K562 (cell line): ENCODE data around the gene DIP2B. TPM values are rescaled to one million over a fixed set of nuclear protein-coding genes. Genes with fewer than 3 reads are reported as not detected.

ENCODE experiments used
- ATAC-seq: fragments of 200-7000 bp; cut with Tn5 transposase; 3 replicates; pipeline ENCODE4 v1.9.1; 2020; ENCODE audit warnings: moderate library complexity
- BruUV-seq: library from RNA; stranded (reverse); fragments of 400-500 nt; replicated peaks from 2 replicates; lab custom pipeline; 2021; lab: Mats Ljungman, UMichigan
- CTCF ChIA-PET: fragments of 300-600 bp; formaldehyde crosslinking; extraction: SDS; loops from one replicate; lab custom pipeline; 2021; ENCODE audit warnings: low intra/inter-chr PET ratio; lab: Yijun Ruan, JAX
- POLR2A ChIA-PET: fragments of 300-600, 350-650 bp; sonication (Branson Sonifier 250); formaldehyde crosslinking; extraction: SDS; loops from one replicate; lab custom pipeline; 2021; ENCODE audit warnings: antibody characterized with exemption, inconsistent platforms; lab: Yijun Ruan, JAX
- DNase-seq, 4 experiments: peaks; one replicate each; pipeline versions ENCODE4 v3.0.0 to v3.0.0-alpha.2; 2011 to 2018; ENCODE audit warnings: low spot score in 3 of 4, mixed read lengths in 3 of 4; ENCODE audit errors: extremely low read depth in 1 of 4
- FAIRE-seq: peaks from 2 replicates; lab custom pipeline; 2011; peaks lifted over from hg19 to GRCh38; lab: Jason Lieb, UNC
- H2AFZ ChIP-seq: 2 replicates; pipeline ENCODE4 v1.6.0; 2011; ENCODE audit warnings: low read depth, low read length, control low read depth, inconsistent platforms
- H3K27ac ChIP-seq: fragments of 200-600 bp; 3 replicates; pipeline ENCODE4 v1.8.0; 2011; ENCODE audit warnings: low read depth, mild to moderate bottlenecking, control low read depth, inconsistent platforms, low read length, moderate library complexity, mixed read lengths; ENCODE audit errors: extremely low read depth
- H3K27me3 ChIP-seq, 2 experiments: fragments of 300-600 bp in 1 of 2; 2 replicates in 1 of 2; 3 replicates in 1 of 2; pipeline versions ENCODE4 v1.6.0 to v1.8.0; 2011; ENCODE audit warnings: inconsistent platforms in 2 of 2, low read length in 2 of 2, mild to moderate bottlenecking in 1 of 2, mixed read lengths in 1 of 2, moderate library complexity in 1 of 2; ENCODE audit not compliant: control insufficient read depth in 2 of 2, insufficient read depth in 2 of 2
- H3K36me3 ChIP-seq: fragments of 300-600 bp; 3 replicates; pipeline ENCODE4 v1.8.0; 2011; ENCODE audit warnings: mild to moderate bottlenecking, low read length, inconsistent platforms; ENCODE audit not compliant: control insufficient read depth, insufficient read depth
- H3K4me1 ChIP-seq, 2 experiments: fragments of 200-600 bp in 1 of 2; replicated peaks in 1 of 2; 2 replicates in 1 of 2; 3 replicates in 1 of 2; pipeline versions ENCODE4 v1.5.1 to v1.8.0; 2011; ENCODE audit warnings: inconsistent platforms in 2 of 2, low read length in 2 of 2, mild to moderate bottlenecking in 1 of 2, mixed read lengths in 1 of 2, moderate library complexity in 1 of 2; ENCODE audit not compliant: control insufficient read depth in 2 of 2, insufficient read depth in 2 of 2
- H3K4me2 ChIP-seq: 2 replicates; pipeline ENCODE4 v1.6.1; 2011; ENCODE audit warnings: low read length, control low read depth, inconsistent platforms, mixed read lengths; ENCODE audit not compliant: insufficient read depth
- H3K4me3 ChIP-seq: fragments of 200-600 bp; sonication (generic), shearing (Covaris generic); 2 replicates; pipeline ENCODE4 v1.5.1; 2016; ENCODE audit warnings: control low read depth, inconsistent platforms
- H3K79me2 ChIP-seq: fragments of 200-600 bp; 3 replicates; pipeline ENCODE4 v1.8.0; 2011; ENCODE audit warnings: low read length, inconsistent platforms; ENCODE audit not compliant: control insufficient read depth, insufficient read depth
- H3K9ac ChIP-seq, 2 experiments: 2 replicates each; pipeline versions ENCODE4 v1.6.0 to v1.6.1; 2011; ENCODE audit warnings: low read depth in 2 of 2, low read length in 2 of 2, control low read depth in 1 of 2, inconsistent platforms in 1 of 2, mild to moderate bottlenecking in 1 of 2, mixed read lengths in 1 of 2; ENCODE audit not compliant: insufficient read depth in 1 of 2
- H3K9me1 ChIP-seq: one replicate; pipeline ENCODE4 v1.6.0; 2011; ENCODE audit warnings: inconsistent platforms, mild to moderate bottlenecking, low read length, moderate library complexity; ENCODE audit not compliant: control insufficient read depth, insufficient read depth
- H3K9me3 ChIP-seq: replicated peaks from 2 replicates; pipeline ENCODE4 v1.5.1; 2011; ENCODE audit warnings: low read depth, low read length, inconsistent platforms; ENCODE audit not compliant: control insufficient read depth, insufficient read depth
- H4K20me1 ChIP-seq: replicated peaks from 2 replicates; pipeline ENCODE4 v1.6.1; 2011; ENCODE audit warnings: low read length, inconsistent platforms, mixed read lengths; ENCODE audit not compliant: control insufficient read depth, insufficient read depth
- POU5F1 ChIP-seq: fragments of 150-350 bp; IDR thresholded peaks from 2 replicates; pipeline ENCODE4 v1.6.1; 2014; ENCODE audit warnings: borderline replicate concordance, low read length, low read depth, mild to moderate bottlenecking; ENCODE audit not compliant: partially characterized antibody
- XRCC4 ChIP-seq: IDR thresholded peaks from one replicate; pipeline ENCODE4 v1.6.1; 2011; ENCODE audit not compliant: insufficient read depth, insufficient read length; ENCODE audit errors: extremely low read depth
- ZKSCAN1 ChIP-seq: fragments of 150-350 bp; IDR thresholded peaks from 2 replicates; pipeline ENCODE4 v1.6.1; 2016; ENCODE audit warnings: low read depth, low read length
- ZNF551 ChIP-seq: fragments of 250-450 bp; sonication (Bioruptor Pico); IDR thresholded peaks from 2 replicates; pipeline ENCODE4 v1.5.0; 2021; ENCODE audit warnings: mild to moderate bottlenecking, moderate library complexity
- WGBS: fragments of 100-300 bp; shearing (Covaris generic); methylation state at CpG from one replicate; pipeline ENCODE4 v1.1.6; 2016; ENCODE audit warnings: low coverage, mixed read lengths; ENCODE audit not compliant: insufficient coverage; ENCODE audit errors: missing lambda C conversion rate; 5-methylcytosine and 5-hydroxymethylcytosine counted together
- in situ Hi-C: fragments of 300-500 bp; cut with MboI; formaldehyde crosslinking; loops from 4 replicates; pipeline ENCODE4 v1.15.0; 2018; ENCODE audit warnings: inconsistent platforms, mixed read lengths
- intact Hi-C: fragments of 100-400 bp; cut with micrococcal nuclease; formaldehyde crosslinking; loops from 2 replicates; pipeline ENCODE4 v1.14.2; 2022
- polyA plus RNA-seq, 8 experiments: library from polyadenylated mRNA; depleted of rRNA in 4 of 8; stranded (reverse) in 5 of 8; unstranded in 3 of 8; fragments of >200 nt; fragmentation: Nextera tagmentation in 2 of 8; fragmentation: Illumina TruSeq in 1 of 8; extraction: Ambion mirVana in 2 of 8; extraction: Trizol in 1 of 8; gene quantifications; 2 replicates each; pipeline versions ENCODE4 v1.2.1 to v1.2.3, GENCODE V29; 2011 to 2014; ENCODE audit warnings: inconsistent platforms in 1 of 8, missing spikeins in 1 of 8
- total RNA-seq, 7 experiments: library from RNA; depleted of rRNA in 6 of 7; stranded (reverse); fragments of >200 nt in 6 of 7; fragmentation: Illumina TruSeq in 2 of 7; extraction: Trizol in 2 of 7; gene quantifications; 2 replicates each; pipeline versions ENCODE4 v1.2.1 to v1.2.3, GENCODE V29; 2011 to 2021; ENCODE audit warnings: low replicate concordance in 1 of 7

The DIP2B gene
- total and polyA plus RNA-seq, 9 of the 15 experiments (the other 6 are each of a cell fraction or from before 2014, with no cell fraction given), result 4.6 to 26.1 (median 18.8) TPM

- DNase-seq, result no peak
- H3K9me3 ChIP-seq, result no peaks in the 10 kb centered on the region
- FAIRE-seq, result no peak
- H3K27ac ChIP-seq, result no peak overlapping the region
- no peak overlapping the region for H3K9ac ChIP-seq
- BruUV-seq, result no TSS peak
- WGBS, result 96% methylated on average over 2 of the region's 2 CpGs
- no peak for ATAC-seq
- H3K4me2 ChIP-seq, result no peak overlapping the region
- POLR2A ChIA-PET, result interaction anchor here (0.6 to 1.4 kb wide), 6 partner anchors 10 to 17 kb away, joined by 3 to 4 read pairs (median 4); no protein-coding TSS in a partner anchor
- H3K36me3 ChIP-seq, result peaks cover 12% of the 10 kb centered on the region; the same call in 1 of the 3 replicates
- H3K27me3 ChIP-seq, result no peaks in the 10 kb centered on the region
- H2AFZ ChIP-seq, result no peak overlapping the region
- H4K20me1 ChIP-seq, result no peaks in the 10 kb centered on the region
- H3K4me3 ChIP-seq, result no peak overlapping the region
- peak; percentile 61; the same call in 1 of the 2 replicates for TF ChIP-seq ZKSCAN1
- TF ChIP-seq XRCC4, result no peak
- TF ChIP-seq POU5F1, result no peak
- peaks cover 41% of the 10 kb centered on the region for H3K79me2 ChIP-seq
- CTCF ChIA-PET, result no interaction called here
- intact Hi-C loops (no loop called here), in situ Hi-C loops (no loop called here)
- H3K4me1 ChIP-seq, result no peaks in the 10 kb centered on the region
- H3K9me1 ChIP-seq, result no peaks in the 10 kb centered on the region
Observed at GRCh38 chr12:50524621-50525020, 19.8 kb downstream of the DIP2B start.

- Histone ChIP-seq H3K9ac (no peak overlapping the region; a peak in 1 of 4 replicates), H3K9me3 (no peaks in the 10 kb centered on the region), H3K79me2 (peaks cover 36% of the 10 kb centered on the region), H2AFZ (no peak overlapping the region), H4K20me1 (no peaks in the 10 kb centered on the region), H3K4me2 (no peak overlapping the region), H3K9me1 (no peaks in the 10 kb centered on the region), H3K27ac (no peak overlapping the region), H3K36me3 (peaks cover 14% of the 10 kb centered on the region; the same call in 1 of the 3 replicates), H3K4me3 (no peak overlapping the region), H3K4me1 (no peaks in the 10 kb centered on the region), H3K27me3 (no peaks in the 10 kb centered on the region)
- POLR2A ChIA-PET, result no interaction called here
- WGBS, result 86% methylated on average over 1 of the region's 2 CpGs
- no peak for DNase-seq
- BruUV-seq, result no TSS peak
- ATAC-seq, result no peak
- in situ Hi-C loops, result no loop called here
- intact Hi-C loops, result no loop called here
- CTCF ChIA-PET, result no interaction called here
- no peak for FAIRE-seq
- TF ChIP-seq ZNF551 (CRISPR knock-in tag), result no peak
Observed at GRCh38 chr12:50525422-50525821, 20.6 kb downstream of the DIP2B start.
